Activated T-helper 1 cell treated with anti-CD3 and anti-CD28 coated beads, Interleukin-2, amount 50 U/mL, for 16 hours (primary cell): ENCODE data around the gene RBM19.
"Not testable (repeated sequence)": the region's sequence is repeated elsewhere in the genome, so short reads cannot be mapped to it uniquely, and the experiment has no call there.

ENCODE experiments used
- DNase-seq, 2 donors: peaks; one replicate each; pipeline ENCODE4 v3.0.0-alpha.2; 2020; ENCODE audit warnings: low read depth in 1 of 2, low spot score in 1 of 2

The RBM19 gene

GRCh38 chr12:113812411-113813228, 153.5 kb downstream of the RBM19 start:
- no peak for DNase-seq

GRCh38 chr12:113809462-113810220, 156.5 kb downstream of the RBM19 start:
- DNase-seq, result not testable (repeated sequence)

GRCh38 chr12:113808095-113808951, 157.8 kb downstream of the RBM19 start:
- no peak for DNase-seq

- no peak for DNase-seq
Observed at GRCh38 chr12:113805673-113806072, 160.5 kb downstream of the RBM19 start.

- no peak for DNase-seq
Observed at GRCh38 chr12:113804961-113805600, 161.0 kb downstream of the RBM19 start.

GRCh38 chr12:113803759-113804140, 162.4 kb downstream of the RBM19 start:
- no peak for DNase-seq

GRCh38 chr12:113802966-113803758, 163.0 kb downstream of the RBM19 start:
- no peak for DNase-seq

- DNase-seq, result no peak
Observed at GRCh38 chr12:113802000-113802749, 163.9 kb downstream of the RBM19 start.

GRCh38 chr12:113800201-113800600, 165.9 kb downstream of the RBM19 start:
- no peak for DNase-seq

- no peak for DNase-seq
Observed at GRCh38 chr12:113798552-113798951, 167.6 kb downstream of the RBM19 start.

GRCh38 chr12:113797535-113797868, 168.6 kb downstream of the RBM19 start:
- DNase-seq, result no peak

GRCh38 chr12:113796852-113797534, 169.1 kb downstream of the RBM19 start:
- DNase-seq, result no peak

- DNase-seq, result no peak
Observed at GRCh38 chr12:113796066-113796827, 169.9 kb downstream of the RBM19 start.

- no peak for DNase-seq
Observed at GRCh38 chr12:113795445-113795844, 170.7 kb downstream of the RBM19 start.

- DNase-seq, result no peak
Observed at GRCh38 chr12:113794774-113795173, 171.4 kb downstream of the RBM19 start.

- DNase-seq, result no peak
Observed at GRCh38 chr12:113793250-113793649, 172.9 kb downstream of the RBM19 start.

GRCh38 chr12:113792450-113792849, 173.7 kb downstream of the RBM19 start:
- no peak for DNase-seq
